HG02884 (cell line): ENCODE measurements around the gene CDS2.
"Not testable (repeated sequence)": the region's sequence is repeated elsewhere in the genome, so short reads cannot be mapped to it uniquely, and the experiment has no call there.

ENCODE experiments used
- ATAC-seq: cut with Tn5 transposase; IDR thresholded peaks from one replicate; pipeline ENCODE4 v1.9.1; 2021; ENCODE audit warnings: mild to moderate bottlenecking, moderate library complexity; ENCODE audit not compliant: unreplicated experiment

The CDS2 gene

DNA sequence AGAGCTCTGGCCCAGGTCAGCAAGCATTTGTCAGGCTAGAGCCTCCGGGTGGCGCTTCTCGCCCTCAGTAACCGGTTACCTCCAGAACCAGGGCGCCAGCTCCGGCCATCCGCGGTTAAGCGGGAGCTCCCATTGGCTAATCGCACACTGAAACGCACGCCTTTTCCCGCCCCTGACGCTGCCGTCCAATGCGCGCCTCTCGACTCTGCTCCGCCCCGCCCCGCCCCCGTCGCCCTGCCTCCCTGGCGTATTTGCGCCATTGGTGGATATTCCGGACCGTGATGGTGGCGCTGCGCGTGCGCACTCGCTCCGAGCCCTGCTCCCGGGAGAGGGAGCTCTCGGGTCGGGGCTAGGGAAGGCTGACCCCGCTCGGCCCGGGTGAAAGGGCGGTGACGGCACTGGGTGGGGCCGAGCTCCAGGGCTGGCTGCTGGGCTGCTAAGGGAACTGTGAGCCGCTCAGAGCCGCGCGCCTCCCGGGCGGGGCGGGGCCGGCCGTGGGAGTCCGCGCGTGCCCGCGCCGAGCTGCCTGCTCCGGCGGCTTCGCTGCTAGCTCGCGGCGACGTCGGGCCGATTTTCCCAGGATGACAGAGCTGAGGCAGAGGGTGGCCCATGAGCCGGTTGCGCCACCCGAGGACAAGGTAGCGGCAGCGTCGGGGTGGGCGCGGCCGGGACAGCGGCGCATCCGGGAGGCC lies at the start of gene CDS2:
CDS2 (plus strand) TSS at position 497 of the 692 bp plus-strand sequence; CDS start at position 582, 85 bp downstream.
- peak; percentile 83 for ATAC-seq

- ATAC-seq: peak; percentile 1
These were observed 48.9 kb upstream of the CDS2 start for GRCh38 chr20:5077761-5078387.

DNA sequence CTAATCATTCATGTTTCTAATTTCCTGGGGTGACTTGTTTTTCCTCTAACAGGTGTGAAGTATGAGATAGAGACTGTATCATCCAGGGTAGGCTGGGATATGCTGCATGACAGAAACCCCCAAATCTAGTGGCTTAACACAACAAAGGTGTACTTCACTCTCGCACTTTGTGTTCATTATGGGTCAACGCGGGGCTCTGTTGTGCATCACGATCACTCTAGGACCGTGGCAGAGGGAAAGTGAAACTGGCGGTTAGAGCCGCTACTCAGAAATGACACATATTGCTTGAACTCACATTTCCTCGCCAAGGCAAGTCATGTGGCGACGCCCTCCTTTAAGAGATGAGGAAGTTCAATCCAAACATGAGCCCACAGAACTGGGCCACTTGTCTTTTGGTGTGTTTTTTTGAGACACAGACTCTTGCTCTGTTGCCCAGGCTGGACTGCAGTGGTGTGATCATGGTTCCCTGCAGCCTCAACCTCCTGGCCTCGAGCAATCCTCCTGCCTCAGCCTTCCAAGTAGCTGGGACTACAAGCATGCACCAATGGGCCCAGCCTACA lies 48.3 kb upstream of the CDS2 start:
- peak; percentile 94 for ATAC-seq

GRCh38 chr20:5080384-5080877 lies 46.4 kb upstream of the CDS2 start:
- ATAC-seq: no peak

GRCh38 chr20:5085380-5085779 lies 41.4 kb upstream of the CDS2 start:
- no peak for ATAC-seq

GRCh38 chr20:5088688-5089087 lies 38.1 kb upstream of the CDS2 start:
- ATAC-seq: no peak

DNA sequence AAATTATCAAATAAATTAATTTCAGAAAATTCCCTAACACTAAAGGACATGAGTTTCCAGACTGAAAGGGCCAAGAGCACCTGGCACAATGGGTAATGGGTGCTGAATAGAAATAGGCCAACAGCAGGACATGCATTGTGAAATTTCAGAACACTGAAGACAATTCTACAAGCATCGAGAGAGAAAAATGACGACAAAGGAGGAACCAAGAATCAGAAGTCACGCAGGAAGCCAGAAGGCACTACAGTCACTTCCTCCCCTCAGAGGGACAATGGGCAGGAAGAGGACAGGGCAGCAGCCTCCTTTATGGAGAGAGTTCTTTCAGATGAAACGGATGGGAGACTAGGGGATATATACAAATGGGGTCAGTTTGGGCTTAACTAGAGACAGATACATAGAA lies 36.6 kb upstream of the CDS2 start:
- ATAC-seq: peak; percentile 54

DNA sequence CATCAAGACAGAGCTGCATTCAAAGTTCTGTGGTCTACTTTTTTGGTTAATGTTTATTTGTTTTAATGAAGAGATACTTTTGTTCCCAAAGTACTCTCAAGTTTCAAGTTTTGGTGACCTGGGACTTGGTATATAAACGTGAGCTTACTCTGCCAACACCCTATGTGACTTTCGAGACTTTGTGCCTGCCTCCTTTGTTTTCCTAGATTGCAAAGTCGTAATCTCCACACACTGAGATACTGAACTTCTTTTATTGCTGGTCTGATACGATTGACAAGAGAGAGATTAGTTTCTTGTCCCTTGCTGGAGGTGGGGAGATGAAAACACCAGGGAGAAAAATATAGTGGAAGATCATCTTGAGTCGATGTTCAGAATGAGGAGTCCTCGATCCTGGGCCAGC lies 34.9 kb upstream of the CDS2 start:
- no peak for ATAC-seq

DNA sequence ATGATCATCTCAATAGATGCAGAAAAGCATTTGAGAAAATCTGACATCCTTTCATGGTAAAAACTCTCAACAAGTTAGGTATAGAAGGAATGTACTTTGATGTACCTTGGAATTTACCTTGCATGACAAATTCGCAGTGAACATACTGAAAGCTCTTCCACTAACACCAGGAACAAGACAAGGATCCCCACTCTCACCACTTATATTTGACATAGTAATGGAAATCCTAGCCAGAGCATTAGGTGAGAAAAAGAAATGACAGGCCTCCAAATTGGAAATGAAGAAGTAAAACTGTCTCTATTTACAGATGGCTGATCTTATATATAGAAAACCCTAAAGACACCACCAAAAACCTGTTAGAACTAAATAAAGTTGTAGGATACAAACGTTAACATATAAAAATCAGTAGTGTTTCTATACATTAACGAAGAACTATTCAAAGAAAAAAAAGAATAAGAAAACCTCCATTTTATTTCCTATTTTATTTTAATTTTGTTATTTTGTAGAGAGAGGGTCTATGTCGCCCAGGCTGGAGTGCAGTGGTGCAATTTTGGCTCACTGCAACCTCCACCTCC lies 34.0 kb upstream of the CDS2 start:
- ATAC-seq: no peak

DNA sequence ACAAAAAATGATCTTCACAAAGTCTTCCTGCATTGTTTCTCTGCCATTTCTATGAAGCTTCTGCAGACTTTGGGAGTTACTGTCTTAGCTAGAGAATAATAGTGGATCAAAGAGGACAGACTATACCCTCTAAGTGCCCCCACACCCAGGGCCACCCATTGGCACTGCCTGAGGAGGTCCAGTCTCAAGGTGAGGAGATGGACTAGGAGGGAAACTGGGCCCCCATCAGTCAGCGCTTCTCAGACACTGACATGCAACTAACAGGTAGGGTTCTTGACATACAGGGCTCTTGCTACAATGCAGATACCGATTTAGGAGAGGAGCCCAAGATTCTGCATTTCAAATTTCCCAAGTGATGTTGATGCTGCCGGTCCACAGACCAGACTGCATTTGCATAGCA lies 31.4 kb upstream of the CDS2 start:
- no peak for ATAC-seq

DNA sequence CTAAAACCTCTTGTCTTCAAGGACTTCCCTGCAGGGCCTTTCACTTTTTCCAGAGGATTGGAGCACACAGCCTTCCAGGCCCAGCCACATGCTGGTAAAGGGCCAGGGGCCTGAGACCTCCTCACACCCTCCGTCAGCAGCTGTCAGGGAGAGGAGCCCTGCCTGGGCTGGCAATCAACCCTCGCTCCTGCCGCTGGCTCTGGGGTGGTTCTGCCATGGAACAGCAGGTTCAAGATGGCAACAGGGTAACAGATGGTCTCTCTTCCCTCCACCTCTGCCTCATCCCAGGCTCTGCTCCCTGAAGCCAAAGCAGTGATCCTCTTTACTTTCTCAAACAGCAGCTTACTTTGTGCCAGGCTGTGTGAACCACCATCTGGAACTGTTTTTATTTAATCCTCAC lies 30.9 kb upstream of the CDS2 start:
- ATAC-seq: no peak

DNA sequence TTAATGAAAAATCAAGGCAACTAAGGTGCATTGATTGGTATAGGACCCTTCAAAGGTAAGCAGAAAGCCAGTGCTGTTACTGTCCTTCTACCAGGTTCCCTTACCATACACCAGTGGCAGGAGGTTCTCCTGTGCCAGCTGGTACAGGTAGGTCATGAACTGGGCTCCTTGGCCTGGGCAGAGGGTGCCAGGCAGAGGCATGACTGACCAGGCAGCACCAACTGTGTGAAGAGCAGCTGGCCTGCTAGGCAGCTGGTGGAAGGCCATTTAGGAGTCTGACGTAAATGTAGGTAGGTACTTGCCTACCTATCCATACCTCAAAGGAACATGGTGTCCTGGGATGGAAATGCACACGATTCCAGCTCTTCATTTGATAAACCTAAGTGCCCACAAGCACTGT lies 30.3 kb upstream of the CDS2 start:
- no peak for ATAC-seq

- not testable (repeated sequence) for ATAC-seq
These were observed 27.8 kb upstream of the CDS2 start for GRCh38 chr20:5099009-5099408.

DNA sequence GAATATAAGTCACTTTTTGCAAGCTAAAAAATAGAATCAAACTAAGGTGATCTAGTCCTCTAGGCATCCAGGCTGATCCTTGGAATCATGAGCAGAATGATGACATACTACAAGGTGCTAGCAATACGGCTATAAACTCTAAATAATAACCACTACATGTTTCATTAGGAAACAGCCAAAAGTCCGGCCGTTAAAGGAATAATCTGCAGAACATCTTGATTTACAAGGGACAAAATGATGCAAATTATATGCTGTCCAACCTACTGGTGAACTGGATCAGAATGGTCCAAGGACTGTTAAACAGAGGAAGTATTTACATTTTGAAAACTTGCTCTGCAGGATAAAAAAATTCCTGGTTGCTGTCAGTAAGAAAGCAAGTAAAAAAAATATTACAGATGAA lies 26.9 kb upstream of the CDS2 start:
- ATAC-seq: not testable (repeated sequence)

- no peak for ATAC-seq
These were observed 26.0 kb upstream of the CDS2 start for GRCh38 chr20:5100684-5101347.

DNA sequence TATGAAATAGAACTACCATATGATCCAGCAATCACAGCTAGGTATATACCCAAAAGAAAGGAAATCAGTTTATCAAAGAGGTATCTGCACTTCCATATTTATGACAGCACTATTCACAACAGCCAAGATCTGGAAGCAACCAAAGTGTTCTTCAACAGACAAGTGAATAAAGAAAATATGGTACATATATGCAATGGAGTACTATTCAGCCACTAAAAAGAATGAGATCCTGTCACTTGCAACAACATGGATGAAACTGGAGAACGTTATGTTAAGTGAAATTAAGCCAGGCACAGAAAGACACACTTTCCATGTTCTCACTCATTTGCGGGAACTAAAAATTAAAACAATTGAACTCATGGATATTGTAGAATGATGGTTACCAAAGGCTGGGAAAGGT lies 22.3 kb upstream of the CDS2 start:
- no peak for ATAC-seq

- no peak for ATAC-seq
These were observed 17.5 kb upstream of the CDS2 start for GRCh38 chr20:5109276-5109675.

DNA sequence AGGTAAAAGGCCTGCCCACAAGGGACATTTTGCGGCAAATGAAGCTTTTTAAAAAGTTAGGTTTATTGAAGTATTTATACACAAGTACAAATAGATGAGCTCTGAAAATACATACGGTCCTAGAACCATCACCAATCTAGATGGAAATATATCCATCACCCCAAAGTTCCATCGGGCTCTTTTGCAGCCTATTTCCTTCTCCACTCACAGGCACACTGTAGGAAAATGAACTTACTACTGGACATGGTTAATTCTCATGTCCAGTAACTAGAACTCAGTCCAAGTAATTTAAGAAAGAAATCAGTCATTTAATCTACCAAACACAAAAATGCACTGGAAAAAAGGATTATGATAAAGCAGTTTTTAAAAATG lies 13.2 kb upstream of the CDS2 start:
- ATAC-seq: no peak

DNA sequence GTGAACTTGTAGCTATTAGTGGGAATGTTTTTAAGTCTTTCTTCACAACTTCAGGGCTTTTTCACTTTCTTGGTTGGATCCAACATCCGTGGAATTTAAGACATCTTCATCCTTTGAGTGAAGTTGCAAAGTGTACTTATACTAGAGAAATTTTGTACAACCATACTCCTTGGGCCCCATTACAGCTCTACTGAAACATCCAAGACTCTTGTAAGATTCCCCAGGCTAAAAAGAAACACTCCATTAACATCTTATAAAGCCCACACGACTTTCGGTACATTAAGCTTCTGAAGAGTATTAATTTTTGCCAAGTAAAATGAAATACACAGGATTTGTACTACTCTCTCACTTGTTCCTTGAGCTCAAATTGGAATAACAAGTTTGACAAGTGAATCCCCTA lies 12.4 kb upstream of the CDS2 start:
- no peak for ATAC-seq

- ATAC-seq: no peak
These were observed 9.9 kb upstream of the CDS2 start for GRCh38 chr20:5116875-5117274.
